ENCODE data around the gene COL26A1.

The COL26A1 gene

DNA sequence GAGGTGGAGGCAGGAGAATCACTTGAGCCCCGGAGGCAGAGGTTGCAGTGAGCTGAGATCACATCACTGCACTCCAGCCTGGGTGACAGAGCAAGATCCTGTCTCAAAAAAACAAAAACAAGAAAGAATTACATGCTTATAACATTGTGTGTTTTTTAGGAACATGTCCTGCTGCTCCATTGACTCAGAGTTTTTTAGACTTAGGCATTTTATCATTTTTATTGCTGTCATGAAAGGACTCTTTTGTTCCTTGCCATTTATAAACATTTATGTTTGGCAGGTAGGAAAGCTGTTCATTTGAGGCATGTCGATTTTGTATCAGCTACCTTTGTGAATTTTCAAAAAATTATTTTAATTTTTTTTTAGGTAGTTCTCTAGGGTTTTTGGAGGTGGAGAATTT is 20.3 kb downstream of the COL26A1 start:
- Histone ChIP-seq H3K4me1 (peaks cover 0 to 9% (median 6%) of the 10 kb centered on the region in 4 donors), H3K4me3 (no peak overlapping the region), H3K27me3 (peaks cover 0 to 2% of the 10 kb centered on the region in 2 donors), H3K9me3 (peaks cover 0 to 4% (median 0%) of the 10 kb centered on the region in 3 donors), H3K36me3 (no peaks in the 10 kb centered on the region), H3K27ac (no peak overlapping the region)
- DNase-seq: no peak
- no peak for TF ChIP-seq CTCF (IDR thresholded peaks at IDR 0.05)
- intact Hi-C loops (cut with DNase I; ENCODE audit: low total_unique reads): no loop called here

- peaks cover 0 to 28% of the 10 kb centered on the region in 2 donors for H3K27me3 ChIP-seq
- peaks cover 0 to 4% (median 0%) of the 10 kb centered on the region in 3 donors for H3K9me3 ChIP-seq
- TF ChIP-seq CTCF (IDR thresholded peaks at IDR 0.05): no peak
Observed at GRCh38 chr7:101386177-101386557, 23.5 kb downstream of the COL26A1 start.

DNA sequence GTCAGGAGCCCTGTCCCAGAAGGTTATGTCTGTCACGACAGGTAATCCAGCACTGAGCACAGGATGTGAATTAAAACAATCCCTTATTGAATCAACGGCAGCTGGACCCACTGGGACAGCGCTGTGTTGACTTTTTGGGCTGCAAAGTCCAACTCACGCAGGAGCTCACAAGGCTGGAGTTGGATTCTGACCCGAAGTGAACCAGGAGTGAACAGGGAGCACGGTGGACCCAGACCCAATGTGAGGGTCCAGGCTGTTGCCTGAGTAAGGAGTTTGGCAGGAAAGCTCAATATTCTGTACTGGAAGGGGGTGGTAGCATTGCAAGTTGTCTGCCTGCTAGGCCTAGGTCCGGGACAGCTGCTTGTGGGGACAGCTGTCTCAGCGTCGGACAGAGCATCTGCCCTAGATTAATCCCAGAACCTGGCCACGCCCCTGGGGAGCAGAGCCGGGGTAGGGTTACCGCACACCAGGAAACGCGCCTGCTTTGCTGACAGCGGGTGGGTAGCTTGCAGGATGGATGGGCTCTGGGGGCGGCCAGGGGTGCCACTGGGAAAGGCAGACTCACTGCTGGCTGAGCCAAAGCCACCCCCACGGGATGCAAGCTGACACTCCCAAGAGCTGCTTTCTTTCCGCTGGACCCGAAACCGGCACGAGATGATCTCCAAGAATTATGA is 24.0 kb downstream of the COL26A1 start:
- no peak overlapping the region for H3K4me3 ChIP-seq
- H3K4me1 ChIP-seq: no peaks in the 10 kb centered on the region
- H3K9me3 ChIP-seq: peaks cover 0 to 4% (median 0%) of the 10 kb centered on the region in 3 donors
- H3K27ac ChIP-seq: no peak overlapping the region
- intact Hi-C loops (cut with DNase I; ENCODE audit: low total_unique reads): no loop called here
- no peak for DNase-seq
- no peaks in the 10 kb centered on the region for H3K36me3 ChIP-seq
- H3K27me3 ChIP-seq: peaks cover 0 to 32% of the 10 kb centered on the region in 2 donors
- TF ChIP-seq CTCF (IDR thresholded peaks at IDR 0.05): no peak

More at GRCh38 chr7:101386177-101386557, 23.5 kb downstream of the COL26A1 start:
- DNase-seq: no peak
- intact Hi-C loops (cut with DNase I; ENCODE audit: low total_unique reads): no loop called here
- H3K4me3 ChIP-seq: no peak overlapping the region
- no peak overlapping the region for H3K27ac ChIP-seq
- H3K4me1 ChIP-seq: no peaks in the 10 kb centered on the region
- H3K36me3 ChIP-seq: no peaks in the 10 kb centered on the region

GRCh38 chr7:101390901-101391301 is 28.2 kb downstream of the COL26A1 start:
- intact Hi-C loops (cut with DNase I; ENCODE audit: low total_unique reads): no loop called here
- DNase-seq: no peak
- H3K27ac ChIP-seq: no peak overlapping the region
- TF ChIP-seq CTCF (IDR thresholded peaks at IDR 0.05): no peak
- H3K27me3 ChIP-seq: peaks cover 0 to 58% of the 10 kb centered on the region in 2 donors
- H3K9me3 ChIP-seq: no peaks in the 10 kb centered on the region
- no peaks in the 10 kb centered on the region for H3K36me3 ChIP-seq
- H3K4me1 ChIP-seq: no peaks in the 10 kb centered on the region
- no peak overlapping the region for H3K4me3 ChIP-seq

- no peak overlapping the region for H3K4me3 ChIP-seq
- intact Hi-C loops (cut with DNase I; ENCODE audit: low total_unique reads): no loop called here
- no peaks in the 10 kb centered on the region for H3K4me1 ChIP-seq
- H3K27ac ChIP-seq: no peak overlapping the region
- DNase-seq: no peak
- peaks cover 0 to 61% of the 10 kb centered on the region in 2 donors for H3K27me3 ChIP-seq
- no peaks in the 10 kb centered on the region for H3K36me3 ChIP-seq
- no peak for TF ChIP-seq CTCF (IDR thresholded peaks at IDR 0.05)
- no peaks in the 10 kb centered on the region for H3K9me3 ChIP-seq
Observed at GRCh38 chr7:101391991-101392390, 29.3 kb downstream of the COL26A1 start.
